Midbrain (tissue), 1 donor: ENCODE results near the gene EEF2KMT.
"Not testable (repeated sequence)": the region's sequence is repeated elsewhere in the genome, so short reads cannot be mapped to it uniquely, and the experiment has no call there.

Experiments
- DNase-seq: peaks from one replicate; lab custom pipeline; 2025; lab: John Stamatoyannopoulos, UW

EEF2KMT gene, protein sequence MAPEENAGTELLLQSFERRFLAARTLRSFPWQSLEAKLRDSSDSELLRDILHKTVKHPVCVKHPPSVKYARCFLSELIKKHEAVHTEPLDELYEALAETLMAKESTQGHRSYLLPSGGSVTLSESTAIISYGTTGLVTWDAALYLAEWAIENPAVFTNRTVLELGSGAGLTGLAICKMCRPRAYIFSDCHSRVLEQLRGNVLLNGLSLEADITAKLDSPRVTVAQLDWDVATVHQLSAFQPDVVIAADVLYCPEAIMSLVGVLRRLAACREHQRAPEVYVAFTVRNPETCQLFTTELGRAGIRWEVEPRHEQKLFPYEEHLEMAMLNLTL

GRCh38 chr16:5097470-5098220 lies at the start of gene EEF2KMT:
Gene EEF2KMT, minus strand, starts transcription at chr16:5097795. Its CDS starts 56 bp downstream, at chr16:5097739.
- peak; percentile 99 for DNase-seq

GRCh38 chr16:5144621-5144956 lies 47.0 kb upstream of the EEF2KMT start:
- not testable (repeated sequence) for DNase-seq

DNA sequence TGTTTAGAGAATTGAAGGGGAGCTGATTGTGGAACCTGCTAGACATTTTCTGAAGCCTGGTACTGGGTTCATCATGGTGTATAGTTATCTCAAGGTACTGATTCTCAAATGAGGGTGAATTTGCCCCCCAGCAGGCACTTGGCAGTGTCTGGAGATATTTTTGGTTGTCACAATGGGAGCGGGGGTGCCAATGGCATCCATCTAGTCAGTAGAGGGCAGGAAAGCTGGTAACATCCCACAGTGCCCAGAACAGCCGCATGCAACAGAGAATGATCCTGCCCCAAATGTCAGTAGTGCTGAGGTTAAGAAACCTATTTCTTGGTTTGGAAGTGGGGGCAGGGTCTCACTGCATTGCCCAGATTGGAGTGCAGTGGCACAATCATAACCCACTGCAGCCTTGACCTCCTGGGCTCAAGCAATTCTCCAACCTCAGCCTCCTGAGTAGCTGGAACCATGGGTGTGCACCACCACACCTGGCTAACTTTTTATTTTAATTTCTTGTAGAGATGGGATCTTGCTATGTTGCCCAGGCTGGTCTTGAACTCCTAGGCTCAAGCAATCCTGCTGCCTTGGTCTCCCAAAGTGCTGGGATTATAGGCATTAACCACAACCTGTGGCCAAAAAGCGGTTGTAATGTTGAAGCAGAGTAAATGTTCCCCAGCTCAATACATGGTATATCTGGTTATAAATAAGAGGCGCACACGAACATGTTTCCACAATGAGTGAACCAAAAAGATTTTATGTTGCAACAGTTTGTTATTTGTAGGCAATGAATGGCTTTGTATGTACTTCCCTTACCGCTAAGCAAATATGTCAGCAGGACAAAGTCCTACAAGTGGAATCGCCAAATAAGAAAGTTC lies 46.4 kb upstream of the EEF2KMT start:
- no peak for DNase-seq

- not testable (repeated sequence) for DNase-seq
Observed at GRCh38 chr16:5140151-5140550, 42.6 kb upstream of the EEF2KMT start.

DNA sequence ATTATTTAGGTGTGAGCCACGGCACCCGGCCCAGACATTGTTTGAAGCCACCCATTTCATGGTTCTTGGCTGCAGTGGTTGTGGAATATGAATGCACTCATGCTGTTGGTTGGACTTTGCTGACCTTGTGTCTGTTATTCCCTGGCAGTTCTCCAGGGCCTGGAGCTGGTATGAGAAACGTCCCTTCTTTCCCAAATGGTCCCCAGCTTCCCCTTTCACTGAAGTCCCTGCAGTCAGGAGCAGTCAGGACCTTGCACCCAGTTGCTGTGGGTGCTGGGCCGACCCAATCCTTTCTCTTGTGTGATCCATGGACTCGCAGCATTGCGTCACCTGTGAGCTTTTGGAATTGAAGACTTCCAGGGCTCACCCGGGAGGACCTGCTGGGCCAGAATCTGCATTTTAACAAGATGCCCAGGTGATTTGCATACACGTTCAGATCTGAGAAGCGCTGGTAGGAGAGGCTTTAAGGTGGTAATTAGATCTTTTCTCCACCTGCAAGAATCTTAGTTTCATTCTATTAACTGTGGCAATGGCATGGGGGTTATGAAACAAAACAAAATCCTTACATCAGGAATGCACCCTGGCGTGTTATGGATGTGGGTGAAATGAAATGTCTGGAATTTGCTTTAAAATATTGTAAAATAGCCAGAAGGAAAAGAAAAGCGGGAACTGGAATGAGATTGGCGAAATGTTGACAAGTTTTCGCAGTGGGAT lies 37.3 kb upstream of the EEF2KMT start:
- not testable (repeated sequence) for DNase-seq

GRCh38 chr16:5132915-5133600 lies 35.5 kb upstream of the EEF2KMT start:
- not testable (repeated sequence) for DNase-seq

DNA sequence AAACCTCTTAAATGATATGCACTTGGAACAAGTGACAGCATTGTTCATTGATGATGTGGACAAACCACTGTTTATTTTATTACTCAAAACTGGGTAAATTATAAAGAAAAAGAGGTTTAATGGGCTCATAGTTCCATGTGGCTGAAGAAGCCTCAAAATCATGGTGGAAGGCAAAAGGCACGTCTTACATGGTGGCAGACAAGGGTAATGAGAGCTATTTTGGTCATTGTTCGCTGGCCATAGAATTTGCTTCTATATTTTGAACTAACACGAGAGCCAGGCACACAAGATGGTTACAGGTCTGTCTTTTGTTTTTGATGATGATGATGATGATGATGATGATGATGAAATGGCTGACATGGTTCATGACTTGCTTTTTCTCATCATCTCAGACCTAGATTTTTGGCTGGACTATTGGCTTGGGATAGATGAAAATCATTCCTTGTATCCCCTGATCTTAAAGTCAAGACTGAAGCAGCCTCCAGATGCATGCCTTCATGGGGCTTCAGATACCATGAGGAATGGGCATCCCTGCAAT lies 33.9 kb upstream of the EEF2KMT start:
- not testable (repeated sequence) for DNase-seq

DNA sequence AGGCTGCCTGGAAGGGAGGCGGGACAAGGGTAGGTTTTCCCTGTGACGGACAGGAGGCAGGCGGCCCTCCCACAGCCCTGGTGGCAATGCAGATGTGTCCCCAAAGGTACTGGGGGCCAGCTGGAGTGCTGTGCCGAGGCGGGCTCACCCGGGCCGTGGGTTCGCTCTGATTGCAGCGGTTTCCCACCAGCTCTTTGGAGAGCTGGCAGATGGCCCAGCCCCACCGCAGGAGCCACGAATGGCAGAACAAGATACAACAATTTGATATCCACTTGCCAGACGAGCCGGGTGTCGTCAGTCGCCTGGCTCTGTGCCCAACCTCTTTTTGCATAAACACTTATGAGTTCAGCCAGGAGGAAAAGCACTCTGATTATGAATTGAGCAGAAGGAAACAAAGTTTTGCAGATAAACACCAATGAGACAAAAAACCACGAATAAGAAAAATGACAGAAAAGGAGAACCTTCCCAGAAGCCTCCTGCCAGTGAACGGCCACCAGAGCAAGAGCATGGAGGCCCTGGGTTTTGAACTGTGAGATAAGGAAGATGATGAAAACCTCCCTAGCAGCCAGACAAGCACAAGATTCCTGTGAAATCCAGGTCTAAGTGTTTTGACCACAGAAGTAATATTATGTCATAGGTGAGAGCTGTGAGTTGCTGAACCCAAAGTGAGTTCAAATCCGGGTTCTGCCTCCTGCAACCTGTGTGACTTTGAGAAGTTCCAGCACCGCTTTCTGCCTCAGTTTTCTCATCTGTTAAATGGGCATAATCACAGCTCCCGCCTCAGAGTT lies 19.9 kb upstream of the EEF2KMT start:
- not testable (repeated sequence) for DNase-seq

DNA sequence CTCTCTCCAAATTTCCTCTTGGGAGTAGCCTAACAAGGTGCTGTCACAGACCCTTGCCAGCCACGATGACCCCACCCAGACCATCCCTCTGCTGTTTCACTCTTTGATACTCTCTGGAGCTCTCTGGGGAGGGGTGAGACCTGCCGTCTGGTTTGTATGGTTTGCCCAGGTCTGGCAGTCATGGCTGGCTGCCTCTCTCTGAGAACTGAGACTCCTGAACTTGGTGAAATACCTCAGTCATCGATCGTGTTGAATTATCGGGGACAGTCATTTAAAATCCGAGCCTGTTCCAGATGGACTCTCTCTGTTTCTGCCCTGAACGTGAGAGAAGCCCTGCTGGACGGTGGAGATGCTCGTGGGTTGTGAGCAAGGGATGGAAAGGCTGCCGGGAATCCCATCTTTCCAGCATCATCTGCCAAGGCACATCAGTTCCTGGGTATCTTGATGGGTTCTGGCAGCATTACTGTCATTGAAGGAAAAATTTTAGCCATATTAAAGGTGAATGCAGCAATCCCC lies 19.2 kb upstream of the EEF2KMT start:
- DNase-seq: not testable (repeated sequence)

GRCh38 chr16:5110933-5111332 lies 13.3 kb upstream of the EEF2KMT start:
- DNase-seq: not testable (repeated sequence)

GRCh38 chr16:5108505-5109158 lies 11.0 kb upstream of the EEF2KMT start:
- no peak for DNase-seq

DNA sequence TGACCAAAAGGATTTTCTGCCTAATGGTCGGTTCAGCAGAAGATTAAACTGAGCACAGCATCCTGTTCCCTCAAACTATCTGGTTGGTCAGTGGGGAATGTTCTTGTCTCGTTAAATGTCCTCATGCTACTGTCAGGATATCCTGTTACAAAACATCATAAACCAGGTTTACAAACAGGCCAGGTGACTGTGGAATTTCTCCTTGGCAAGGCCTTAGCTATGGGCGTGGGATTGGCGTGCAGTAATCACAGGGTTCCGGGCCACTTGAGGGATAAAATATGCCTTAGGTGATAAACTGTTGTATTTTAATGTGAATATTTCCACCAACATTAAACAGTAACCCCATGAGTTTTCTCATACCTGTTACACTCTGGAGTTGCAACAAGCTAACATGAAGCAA lies 7.4 kb upstream of the EEF2KMT start:
- DNase-seq: not testable (repeated sequence)

- not testable (repeated sequence) for DNase-seq
Observed at GRCh38 chr16:5103296-5104032, 5.9 kb upstream of the EEF2KMT start.

GRCh38 chr16:5099174-5099573 lies 1.6 kb upstream of the EEF2KMT start:
- not testable (repeated sequence) for DNase-seq

- DNase-seq: peak; percentile 32
Observed at GRCh38 chr16:5098221-5099159, 895 bp upstream of the EEF2KMT start.

- not testable (repeated sequence) for DNase-seq
Observed at GRCh38 chr16:5097061-5097469, 530 bp downstream of the EEF2KMT start.

DNA sequence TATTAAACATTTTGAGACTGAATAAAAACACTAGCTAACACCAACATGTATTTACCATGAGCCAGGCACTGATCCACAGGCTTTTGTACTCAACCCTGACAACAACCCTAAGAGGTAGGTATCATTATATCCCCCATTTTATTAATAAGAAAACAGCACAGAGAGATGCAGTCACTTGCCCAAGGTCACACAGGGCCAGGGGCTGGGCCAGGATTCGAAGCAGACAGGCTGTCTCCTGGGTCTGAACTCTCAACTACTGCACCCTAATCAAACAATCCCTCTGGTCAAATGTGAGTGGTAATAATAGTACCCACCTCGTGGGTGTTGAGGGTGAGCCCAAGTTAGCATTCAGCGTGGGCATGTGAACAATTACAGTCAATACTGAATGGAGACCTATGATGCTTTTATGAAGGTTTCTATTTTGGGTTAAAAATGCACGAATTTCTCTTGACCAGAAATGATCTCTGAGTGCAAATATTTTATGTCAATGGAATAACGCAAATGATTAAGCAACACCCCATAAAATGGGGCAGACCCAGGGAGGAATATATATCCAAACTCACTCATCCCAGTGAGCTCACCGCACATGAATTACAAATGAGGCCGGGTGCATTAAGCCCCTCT lies 1.0 kb downstream of the EEF2KMT start:
- not testable (repeated sequence) for DNase-seq
